ENCODE results near the gene SORD.
"Not testable (repeated sequence)": the region's sequence is repeated elsewhere in the genome, so short reads cannot be mapped to it uniquely, and the experiment has no call there.

The SORD gene

GRCh38 chr15:45022871-45023658 is at the start of gene SORD:
Gene SORD, plus strand, starts transcription at chr15:45023195. Its CDS starts 89 bp downstream, at chr15:45023284.
- ATAC-seq: peak; percentile 99
- Mint-ChIP-seq H3K4me3 (peak within 1 kb of the TSS; percentile 93), H3K36me3 (no peaks in the 10 kb centered on the region), H3K4me1 (peaks cover 25% of the 10 kb centered on the region), H3K9me3 (no peaks in the 10 kb centered on the region), H3K27ac (peak within 1 kb of the TSS; percentile 74), H3K27me3 (peaks cover 19% of the 10 kb centered on the region)

- H3K4me3 Mint-ChIP-seq, H3K4me1 Mint-ChIP-seq, ATAC-seq, H3K9me3 Mint-ChIP-seq, H3K27ac Mint-ChIP-seq, H3K36me3 Mint-ChIP-seq, H3K27me3 Mint-ChIP-seq: not testable (repeated sequence)
These were observed 46.8 kb upstream of the SORD start for GRCh38 chr15:44976183-44976582.

GRCh38 chr15:44977781-44978180 is 45.2 kb upstream of the SORD start:
- H3K27me3 Mint-ChIP-seq, H3K4me1 Mint-ChIP-seq, H3K36me3 Mint-ChIP-seq, H3K4me3 Mint-ChIP-seq, H3K27ac Mint-ChIP-seq, ATAC-seq, H3K9me3 Mint-ChIP-seq: not testable (repeated sequence)

GRCh38 chr15:44979617-44980339 is 43.2 kb upstream of the SORD start:
- H3K4me1 Mint-ChIP-seq, H3K36me3 Mint-ChIP-seq, H3K4me3 Mint-ChIP-seq, ATAC-seq, H3K27ac Mint-ChIP-seq, H3K9me3 Mint-ChIP-seq: not testable (repeated sequence)
- peaks cover 11% of the 10 kb centered on the region for H3K27me3 Mint-ChIP-seq

GRCh38 chr15:44984144-44984543 is 38.9 kb upstream of the SORD start:
- H3K36me3 Mint-ChIP-seq, H3K27ac Mint-ChIP-seq, H3K9me3 Mint-ChIP-seq, ATAC-seq, H3K4me1 Mint-ChIP-seq, H3K4me3 Mint-ChIP-seq: not testable (repeated sequence)
- peaks cover 11% of the 10 kb centered on the region for H3K27me3 Mint-ChIP-seq

- H3K4me3 Mint-ChIP-seq, H3K4me1 Mint-ChIP-seq: not testable (repeated sequence)
These were observed 36.5 kb upstream of the SORD start for GRCh38 chr15:44986346-44987055.

GRCh38 chr15:44987711-44988110 is 35.3 kb upstream of the SORD start:
- not testable (repeated sequence) for H3K9me3 Mint-ChIP-seq, H3K36me3 Mint-ChIP-seq, H3K27ac Mint-ChIP-seq, H3K4me3 Mint-ChIP-seq, ATAC-seq, H3K4me1 Mint-ChIP-seq
- peaks cover 25% of the 10 kb centered on the region for H3K27me3 Mint-ChIP-seq

More at GRCh38 chr15:44986346-44987055, 36.5 kb upstream of the SORD start:
- not testable (repeated sequence) for H3K36me3 Mint-ChIP-seq, ATAC-seq, H3K9me3 Mint-ChIP-seq, H3K27ac Mint-ChIP-seq
- H3K27me3 Mint-ChIP-seq: peaks cover 17% of the 10 kb centered on the region

GRCh38 chr15:44988184-44988869 is 34.7 kb upstream of the SORD start:
- H3K36me3 Mint-ChIP-seq, H3K9me3 Mint-ChIP-seq, H3K27ac Mint-ChIP-seq, H3K4me3 Mint-ChIP-seq, H3K4me1 Mint-ChIP-seq, ATAC-seq: not testable (repeated sequence)
- peaks cover 24% of the 10 kb centered on the region for H3K27me3 Mint-ChIP-seq

- not testable (repeated sequence) for H3K36me3 Mint-ChIP-seq, ATAC-seq, H3K4me1 Mint-ChIP-seq, H3K4me3 Mint-ChIP-seq, H3K9me3 Mint-ChIP-seq, H3K27ac Mint-ChIP-seq
- peaks cover 19% of the 10 kb centered on the region for H3K27me3 Mint-ChIP-seq
These were observed 34.1 kb upstream of the SORD start for GRCh38 chr15:44988870-44989219.

- H3K4me1 Mint-ChIP-seq, ATAC-seq, H3K4me3 Mint-ChIP-seq, H3K27me3 Mint-ChIP-seq, H3K36me3 Mint-ChIP-seq, H3K9me3 Mint-ChIP-seq, H3K27ac Mint-ChIP-seq: not testable (repeated sequence)
These were observed 25.4 kb upstream of the SORD start for GRCh38 chr15:44997632-44998031.

GRCh38 chr15:44999105-44999504 is 23.9 kb upstream of the SORD start:
- Mint-ChIP-seq H3K4me3 (no peak overlapping the region), H3K4me1 (peaks cover 6% of the 10 kb centered on the region), H3K36me3 (no peaks in the 10 kb centered on the region), H3K27ac (no peak overlapping the region), H3K27me3 (no peaks in the 10 kb centered on the region), H3K9me3 (no peaks in the 10 kb centered on the region)
- ATAC-seq: no peak

- H3K4me3 Mint-ChIP-seq, H3K4me1 Mint-ChIP-seq, H3K27ac Mint-ChIP-seq, H3K36me3 Mint-ChIP-seq, H3K27me3 Mint-ChIP-seq, H3K9me3 Mint-ChIP-seq, ATAC-seq: not testable (repeated sequence)
These were observed 21.8 kb upstream of the SORD start for GRCh38 chr15:45001180-45001579.

GRCh38 chr15:45003731-45004410 is 19.1 kb upstream of the SORD start:
- not testable (repeated sequence) for H3K4me1 Mint-ChIP-seq, H3K27ac Mint-ChIP-seq

GRCh38 chr15:45004590-45005175 is 18.3 kb upstream of the SORD start:
- H3K27me3 Mint-ChIP-seq: not testable (repeated sequence)

More at GRCh38 chr15:45003731-45004410, 19.1 kb upstream of the SORD start:
- H3K36me3 Mint-ChIP-seq, H3K4me3 Mint-ChIP-seq, H3K9me3 Mint-ChIP-seq, H3K27me3 Mint-ChIP-seq: not testable (repeated sequence)
- ATAC-seq: peak; percentile 70

More at GRCh38 chr15:45004590-45005175, 18.3 kb upstream of the SORD start:
- not testable (repeated sequence) for H3K9me3 Mint-ChIP-seq, H3K4me1 Mint-ChIP-seq, H3K27ac Mint-ChIP-seq, H3K36me3 Mint-ChIP-seq, H3K4me3 Mint-ChIP-seq
- ATAC-seq: peak; percentile 39
